Body of pancreas (tissue), 4 donors: Measurements from ENCODE around the gene RNF130. TPM values are rescaled to one million over a fixed set of nuclear protein-coding genes. Genes with fewer than 3 reads are reported as not detected.

ENCODE experiments used
- ATAC-seq: fragments of 150-250 bp; one replicate; pipeline ENCODE4 v1.9.1; 2016
- DNase-seq, 4 donors: peaks; one replicate each; pipeline ENCODE4 v3.0.0-alpha.2; 2019
- H3K27ac ChIP-seq, 4 donors: fragments of 200-600 bp; sonication (generic); 1 replicate in 3 of 4; 2 replicates in 1 of 4; pipeline versions ENCODE4 v1.5.1 to v1.6.1; 2016 to 2019; ENCODE audit warnings: mild to moderate bottlenecking in 1 of 4, mixed read lengths in 1 of 4, moderate library complexity in 1 of 4
- H3K27me3 ChIP-seq, 2 donors: fragments of 200-600 bp; sonication (generic); one replicate each; pipeline ENCODE4 v1.6.0; 2016; ENCODE audit warnings: mild to moderate bottlenecking in 1 of 2
- H3K36me3 ChIP-seq, 2 donors: fragments of 200-600 bp; sonication (generic); replicated peaks in 1 of 2; 2 replicates each; pipeline ENCODE4 v1.5.1; 2016; ENCODE audit warnings: low read depth in 2 of 2; ENCODE audit not compliant: insufficient read depth in 1 of 2
- H3K4me1 ChIP-seq: fragments of 200-600 bp; sonication (generic); one replicate; pipeline ENCODE4 v1.6.0; 2016
- H3K4me3 ChIP-seq, 2 donors: fragments of 200-600 bp; sonication (generic); 1 replicate in 1 of 2; 2 replicates in 1 of 2; pipeline ENCODE4 v1.5.1; 2016 to 2019
- H3K9me3 ChIP-seq, 3 donors: fragments of 200-600 bp; sonication (generic); 1 replicate in 2 of 3; 2 replicates in 1 of 3; pipeline ENCODE4 v1.5.1; 2016
- POLR2A ChIP-seq, 3 donors: fragments of 450-650 bp; IDR thresholded peaks; one replicate each; pipeline ENCODE4 v1.6.1; 2016; ENCODE audit warnings: antibody characterized with exemption in 3 of 3, mild to moderate bottlenecking in 2 of 3
- WGBS, 2 donors: methylation state at CpG; one replicate each; pipeline ENCODE4 v1.1.5; 2017; 5-methylcytosine and 5-hydroxymethylcytosine counted together
- intact Hi-C: fragments of 100-400 bp; cut with DNase I; formaldehyde crosslinking; loops from one replicate; pipeline ENCODE4 v1.15.1; 2023
- total RNA-seq, 2 donors: library from RNA; depleted of rRNA; stranded (reverse); fragments of >200 nt; gene quantifications; one replicate each; pipeline ENCODE4 v1.1.0, GENCODE V29; 2016
- TF ChIP-seq, protein P1 (sequence below), 7 experiments: fragments of 450-650 bp in 4 of 7; fragments of 200-600 bp in 3 of 7; sonication (generic) in 3 of 7; IDR thresholded peaks; one replicate each; pipeline ENCODE4 v1.5.1; 2016 to 2019; ENCODE audit warnings: antibody characterized with exemption in 7 of 7

RNF130 gene
- total RNA-seq, 2 donors from 2014 or later = 32.3 to 58.9 TPM

DNA sequence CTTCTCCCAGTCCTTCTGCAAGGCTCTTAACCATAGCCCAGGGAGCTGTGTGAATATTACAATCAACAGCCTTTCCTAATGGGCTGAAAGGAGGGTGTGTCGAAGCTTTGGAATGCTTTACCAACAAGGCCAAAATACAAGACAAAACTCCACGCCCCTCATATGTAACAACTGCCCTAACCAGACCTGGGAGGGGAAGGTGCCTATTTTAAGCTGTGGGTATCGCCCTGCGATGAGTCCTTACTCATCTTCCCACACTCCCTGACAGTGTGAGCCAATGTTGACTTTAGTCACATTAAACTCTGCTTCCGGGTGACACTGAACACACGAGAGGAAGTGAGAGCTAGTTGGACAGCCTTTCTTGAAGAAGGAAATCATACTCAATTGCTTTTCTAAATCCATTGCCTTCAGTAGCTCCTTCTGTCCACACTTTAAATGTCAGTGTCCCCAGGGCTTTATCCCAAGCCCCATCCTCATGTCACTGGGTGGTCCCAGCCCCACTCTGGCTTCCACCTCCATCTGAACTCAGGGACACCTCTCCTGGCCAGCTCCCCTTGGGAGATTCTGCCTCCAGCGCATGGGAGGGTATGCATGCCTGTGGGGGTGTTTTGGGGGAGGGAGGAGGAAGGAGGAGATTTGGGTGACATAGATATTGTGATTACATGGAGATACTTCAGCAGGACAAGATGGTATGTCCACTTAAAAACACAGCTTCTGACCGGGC is 157.4 kb downstream of the RNF130 start:
- no peak for ATAC-seq
- WGBS, 2 donors = 68 to 69% methylated on average over 8 of the region's 8 CpGs
- Histone ChIP-seq H3K36me3 (no peaks in the 10 kb centered on the region), H3K27ac (peak overlapping the region in 1 of 4 donors; percentile 15), H3K4me1 (no peaks in the 10 kb centered on the region), H3K4me3 (no peak overlapping the region), H3K9me3 (no peaks in the 10 kb centered on the region), H3K27me3 (no peaks in the 10 kb centered on the region)
- no peak for DNase-seq
- no peak for TF ChIP-seq POLR2A (IDR thresholded peaks at IDR 0.05)
- TF ChIP-seq, protein P1, sequence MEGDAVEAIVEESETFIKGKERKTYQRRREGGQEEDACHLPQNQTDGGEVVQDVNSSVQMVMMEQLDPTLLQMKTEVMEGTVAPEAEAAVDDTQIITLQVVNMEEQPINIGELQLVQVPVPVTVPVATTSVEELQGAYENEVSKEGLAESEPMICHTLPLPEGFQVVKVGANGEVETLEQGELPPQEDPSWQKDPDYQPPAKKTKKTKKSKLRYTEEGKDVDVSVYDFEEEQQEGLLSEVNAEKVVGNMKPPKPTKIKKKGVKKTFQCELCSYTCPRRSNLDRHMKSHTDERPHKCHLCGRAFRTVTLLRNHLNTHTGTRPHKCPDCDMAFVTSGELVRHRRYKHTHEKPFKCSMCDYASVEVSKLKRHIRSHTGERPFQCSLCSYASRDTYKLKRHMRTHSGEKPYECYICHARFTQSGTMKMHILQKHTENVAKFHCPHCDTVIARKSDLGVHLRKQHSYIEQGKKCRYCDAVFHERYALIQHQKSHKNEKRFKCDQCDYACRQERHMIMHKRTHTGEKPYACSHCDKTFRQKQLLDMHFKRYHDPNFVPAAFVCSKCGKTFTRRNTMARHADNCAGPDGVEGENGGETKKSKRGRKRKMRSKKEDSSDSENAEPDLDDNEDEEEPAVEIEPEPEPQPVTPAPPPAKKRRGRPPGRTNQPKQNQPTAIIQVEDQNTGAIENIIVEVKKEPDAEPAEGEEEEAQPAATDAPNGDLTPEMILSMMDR (IDR thresholded peaks at IDR 0.05) = no peak
- intact Hi-C loops = no loop called here

DNA sequence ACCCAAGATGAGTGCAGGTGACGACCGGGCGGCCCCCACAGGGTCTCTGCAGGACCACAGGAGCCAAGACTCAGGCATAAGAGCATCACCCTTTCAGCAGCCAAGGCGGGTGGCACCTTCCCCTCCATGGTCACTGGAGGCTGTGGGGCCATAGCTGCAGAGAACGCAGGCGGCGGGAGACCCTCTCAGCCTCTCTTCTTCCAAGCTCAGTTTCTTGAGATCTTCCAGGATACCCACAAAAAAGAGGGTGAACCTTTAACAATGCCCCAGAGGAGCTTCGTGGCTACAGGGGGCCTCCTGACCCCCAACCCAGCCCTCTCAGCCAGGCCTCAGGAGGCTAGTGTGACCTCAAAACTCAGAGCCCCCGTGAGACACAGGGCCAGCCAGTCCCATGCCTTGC is 158.1 kb downstream of the RNF130 start:
- Histone ChIP-seq H3K4me1 (peaks cover 2% of the 10 kb centered on the region), H3K9me3 (no peaks in the 10 kb centered on the region), H3K27ac (no peak overlapping the region), H3K27me3 (no peaks in the 10 kb centered on the region), H3K36me3 (no peaks in the 10 kb centered on the region), H3K4me3 (no peak overlapping the region)
- intact Hi-C loops = no loop called here
- no peak for TF ChIP-seq POLR2A (IDR thresholded peaks at IDR 0.05)
- TF ChIP-seq, protein P1 (IDR thresholded peaks at IDR 0.05) = no peak
- DNase-seq (no peak), ATAC-seq (no peak)
- 83 to 87% methylated on average over 8 to 9 of the region's 9 CpGs for WGBS, 2 donors

DNA sequence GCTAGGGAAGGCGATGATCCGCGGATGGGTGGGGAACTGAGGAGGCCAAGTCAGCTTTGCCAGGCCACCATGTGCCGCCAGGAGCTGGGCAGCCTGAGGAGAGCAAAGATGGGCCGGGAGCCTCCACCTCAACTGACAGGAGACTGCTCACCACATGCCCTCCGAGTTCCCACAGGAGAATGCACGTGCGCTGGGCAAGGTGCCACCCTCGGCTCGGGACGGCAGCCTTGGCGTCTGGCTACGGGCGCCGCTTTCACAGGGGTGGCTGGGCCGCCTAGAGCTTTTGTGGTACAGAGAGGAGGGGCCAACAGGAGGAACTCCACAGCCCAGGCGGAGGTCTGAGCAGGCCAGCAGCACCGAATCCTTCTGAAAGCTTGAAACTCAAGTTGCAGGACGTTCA is 158.6 kb downstream of the RNF130 start:
- no peak overlapping the region for H3K27ac ChIP-seq
- H3K36me3 ChIP-seq = no peaks in the 10 kb centered on the region
- intact Hi-C loops = no loop called here
- H3K9me3 ChIP-seq = no peaks in the 10 kb centered on the region
- no peak for ATAC-seq
- WGBS, 2 donors = 73 to 77% methylated on average over 7 to 19 of the region's 19 CpGs
- no peak for TF ChIP-seq POLR2A (IDR thresholded peaks at IDR 0.05)
- TF ChIP-seq, protein P1 (IDR thresholded peaks at IDR 0.05) = no peak
- no peaks in the 10 kb centered on the region for H3K27me3 ChIP-seq
- H3K4me3 ChIP-seq = no peak overlapping the region
- DNase-seq = no peak
- H3K4me1 ChIP-seq = peaks cover 7% of the 10 kb centered on the region

DNA sequence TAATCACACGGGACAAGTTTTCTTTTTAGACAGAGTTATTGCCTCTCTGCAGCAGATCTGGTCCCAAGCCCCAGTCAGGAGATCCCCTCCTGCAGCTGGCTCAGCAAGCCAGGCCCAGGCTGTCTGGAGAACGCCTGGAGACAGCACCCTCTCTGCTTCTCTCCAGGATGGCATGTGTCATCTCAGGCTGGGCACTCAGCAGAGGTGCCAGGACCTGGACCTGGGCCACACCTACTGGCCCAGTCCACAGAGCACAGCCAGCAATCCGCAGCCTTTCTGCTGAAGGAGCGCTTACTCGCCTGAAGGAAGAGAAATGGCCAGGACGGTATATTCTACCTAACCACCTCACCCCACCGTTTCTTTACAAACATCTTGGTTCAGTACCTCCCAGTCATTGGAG is 159.2 kb downstream of the RNF130 start:
- H3K27ac ChIP-seq = no peak overlapping the region
- H3K9me3 ChIP-seq = no peaks in the 10 kb centered on the region
- no peaks in the 10 kb centered on the region for H3K36me3 ChIP-seq
- H3K4me1 ChIP-seq = peaks cover 7% of the 10 kb centered on the region
- DNase-seq = no peak
- WGBS, 2 donors = 68 to 70% methylated on average over 7 of the region's 7 CpGs
- no peak for TF ChIP-seq POLR2A (IDR thresholded peaks at IDR 0.05)
- TF ChIP-seq, protein P1 (IDR thresholded peaks at IDR 0.05) = no peak
- ATAC-seq = no peak
- intact Hi-C loops = no loop called here
- no peaks in the 10 kb centered on the region for H3K27me3 ChIP-seq
- no peak overlapping the region for H3K4me3 ChIP-seq

DNA sequence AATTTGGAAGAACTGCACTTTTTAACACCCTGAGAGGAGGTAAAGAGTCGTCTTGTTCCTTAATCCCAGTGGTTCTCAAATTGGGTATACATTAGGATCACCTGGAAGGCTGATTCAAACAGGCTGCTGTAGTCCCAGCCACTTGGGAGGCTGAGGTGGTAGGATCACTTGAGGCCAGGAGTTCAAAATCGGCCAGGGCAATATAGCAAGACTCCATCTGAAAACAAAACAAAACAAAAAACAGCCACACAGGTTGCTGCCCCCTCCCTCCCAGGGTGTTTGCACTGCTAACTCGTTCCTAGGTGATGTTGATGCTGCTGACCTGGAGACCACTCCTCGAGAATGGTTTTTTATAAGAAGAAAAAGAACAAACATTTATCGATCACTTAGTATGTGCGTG is 162.3 kb downstream of the RNF130 start:
- TF ChIP-seq, protein P1 (IDR thresholded peaks at IDR 0.05) = no peak
- TF ChIP-seq POLR2A (IDR thresholded peaks at IDR 0.05) = no peak
- H3K9me3 ChIP-seq = no peaks in the 10 kb centered on the region
- H3K27me3 ChIP-seq = no peaks in the 10 kb centered on the region
- H3K4me3 ChIP-seq = no peak overlapping the region
- no peak overlapping the region for H3K27ac ChIP-seq
- ATAC-seq = no peak
- no peaks in the 10 kb centered on the region for H3K36me3 ChIP-seq
- 79 to 92% methylated on average over 6 of the region's 6 CpGs for WGBS, 2 donors
- intact Hi-C loops = loop anchor here (10.0 kb wide), 1 partner anchor 104 kb away; the partner anchor contains the start of gene MGAT4B
- DNase-seq = no peak
- peaks cover 21% of the 10 kb centered on the region for H3K4me1 ChIP-seq
